ENCODE results near the gene CDC42.

DNA sequence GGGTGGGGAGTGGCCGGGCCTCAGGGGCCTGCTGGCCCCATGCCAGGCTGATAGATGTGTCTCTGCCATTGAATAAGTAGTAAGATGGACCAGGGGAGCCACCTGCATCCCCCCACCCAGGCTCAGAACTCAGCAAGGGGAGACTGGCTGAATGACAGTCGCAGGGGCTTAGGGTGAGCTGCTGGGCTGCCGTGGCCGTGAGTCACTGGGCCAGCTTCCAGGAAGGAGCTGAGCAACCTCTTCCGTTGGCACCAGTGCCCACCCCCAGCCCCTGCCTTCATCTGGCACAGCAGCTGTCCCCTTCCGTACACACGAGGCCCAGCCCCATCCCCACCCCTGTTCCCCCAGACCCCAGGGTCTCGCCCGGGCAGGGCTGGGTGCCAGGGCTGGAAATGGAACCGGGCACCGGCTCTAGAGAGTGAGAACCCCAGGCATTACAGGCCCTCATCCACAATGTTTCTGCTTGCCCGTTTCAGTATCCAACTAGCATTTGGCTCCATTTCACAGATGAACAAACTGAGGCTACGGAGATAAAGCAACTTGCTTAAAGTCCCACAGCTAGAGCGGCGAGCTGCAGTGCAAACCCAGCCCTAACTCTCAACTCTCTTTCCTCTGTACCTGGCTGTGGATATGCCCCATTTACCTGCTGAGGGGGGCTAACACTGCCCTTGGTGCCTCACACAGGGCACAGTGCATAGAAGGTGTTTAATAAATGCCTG is 80.2 kb downstream of the CDC42 start:
- TF ChIP-seq, protein P1, sequence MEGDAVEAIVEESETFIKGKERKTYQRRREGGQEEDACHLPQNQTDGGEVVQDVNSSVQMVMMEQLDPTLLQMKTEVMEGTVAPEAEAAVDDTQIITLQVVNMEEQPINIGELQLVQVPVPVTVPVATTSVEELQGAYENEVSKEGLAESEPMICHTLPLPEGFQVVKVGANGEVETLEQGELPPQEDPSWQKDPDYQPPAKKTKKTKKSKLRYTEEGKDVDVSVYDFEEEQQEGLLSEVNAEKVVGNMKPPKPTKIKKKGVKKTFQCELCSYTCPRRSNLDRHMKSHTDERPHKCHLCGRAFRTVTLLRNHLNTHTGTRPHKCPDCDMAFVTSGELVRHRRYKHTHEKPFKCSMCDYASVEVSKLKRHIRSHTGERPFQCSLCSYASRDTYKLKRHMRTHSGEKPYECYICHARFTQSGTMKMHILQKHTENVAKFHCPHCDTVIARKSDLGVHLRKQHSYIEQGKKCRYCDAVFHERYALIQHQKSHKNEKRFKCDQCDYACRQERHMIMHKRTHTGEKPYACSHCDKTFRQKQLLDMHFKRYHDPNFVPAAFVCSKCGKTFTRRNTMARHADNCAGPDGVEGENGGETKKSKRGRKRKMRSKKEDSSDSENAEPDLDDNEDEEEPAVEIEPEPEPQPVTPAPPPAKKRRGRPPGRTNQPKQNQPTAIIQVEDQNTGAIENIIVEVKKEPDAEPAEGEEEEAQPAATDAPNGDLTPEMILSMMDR (IDR thresholded peaks at IDR 0.05): no peak
- no peak for TF ChIP-seq EP300 (IDR thresholded peaks at IDR 0.05)
- no peak for TF ChIP-seq POLR2A (IDR thresholded peaks at IDR 0.05)
